Neural progenitor cell (in vitro differentiated cells): ENCODE results near the gene STMP1. TPM values are rescaled to one million over a fixed set of nuclear protein-coding genes. Genes with fewer than 3 reads are reported as not detected.
A peak's percentile ranks its signal among the peaks of the same experiment; 100 is the strongest.

Experiments
- DNase-seq: peaks from one replicate; pipeline ENCODE4 v3.0.0-alpha.2; 2016; ENCODE audit warnings: low spot score
- H2AFZ ChIP-seq: fragments of 200-600 bp; sonication (generic); replicated peaks from 2 replicates; pipeline ENCODE4 v1.6.1; 2016; ENCODE audit warnings: antibody characterized with exemption
- H3F3A ChIP-seq: fragments of 200-600 bp; sonication (generic); 2 replicates; pipeline ENCODE4 v1.6.1; 2016; ENCODE audit warnings: antibody characterized with exemption, low read depth
- H3K27ac ChIP-seq: fragments of 200-600 bp; sonication (generic); 2 replicates; pipeline ENCODE4 v1.5.1; 2016; ENCODE audit warnings: mild to moderate bottlenecking
- H3K27me3 ChIP-seq: fragments of 200-600 bp; sonication (generic); 2 replicates; pipeline ENCODE4 v1.6.1; 2016; ENCODE audit warnings: mild to moderate bottlenecking, moderate library complexity
- H3K36me3 ChIP-seq: fragments of 200-600 bp; sonication (generic); 2 replicates; pipeline ENCODE4 v1.5.1; 2016
- H3K4me1 ChIP-seq: fragments of 200-600 bp; sonication (generic); 2 replicates; pipeline ENCODE4 v1.6.1; 2016; ENCODE audit warnings: mixed run types
- H3K4me2 ChIP-seq: fragments of 200-600 bp; sonication (generic); 2 replicates; pipeline ENCODE4 v1.6.1; 2016
- H3K4me3 ChIP-seq: fragments of 200-600 bp; sonication (generic); 2 replicates; pipeline ENCODE4 v1.5.1; 2016
- H3K79me2 ChIP-seq: fragments of 200-600 bp; sonication (generic); 2 replicates; pipeline ENCODE4 v1.6.1; 2016; ENCODE audit warnings: low read depth
- H3K9ac ChIP-seq: fragments of 200-600 bp; sonication (generic); 2 replicates; pipeline ENCODE4 v1.6.1; 2016
- H3K9me3 ChIP-seq: fragments of 200-600 bp; sonication (generic); 2 replicates; pipeline ENCODE4 v1.5.1; 2016; ENCODE audit warnings: low read depth
- H4K20me1 ChIP-seq: fragments of 200-600 bp; sonication (generic); 2 replicates; pipeline ENCODE4 v1.6.1; 2016; ENCODE audit warnings: low read depth
- H3K27ac Mint-ChIP-seq: 3 replicates; pipeline ENCODE4 v1.8.0; 2021; ENCODE audit warnings: mixed read lengths
- H3K27me3 Mint-ChIP-seq: 2 replicates; pipeline ENCODE4 v1.8.0; 2022; ENCODE audit warnings: low read depth, mild to moderate bottlenecking, inconsistent platforms, moderate library complexity, mixed read lengths; ENCODE audit not compliant: insufficient read depth
- H3K36me3 Mint-ChIP-seq: 3 replicates; pipeline ENCODE4 v1.8.0; 2021; ENCODE audit warnings: mixed read lengths
- H3K4me1 Mint-ChIP-seq: 3 replicates; pipeline ENCODE4 v1.8.0; 2021; ENCODE audit warnings: mixed read lengths
- H3K4me3 Mint-ChIP-seq: 3 replicates; pipeline ENCODE4 v1.8.0; 2021; ENCODE audit warnings: mild to moderate bottlenecking, moderate library complexity, mixed read lengths
- H3K9me3 Mint-ChIP-seq: 3 replicates; pipeline ENCODE4 v1.8.0; 2020; ENCODE audit warnings: mixed read lengths
- CTCF ChIP-seq: fragments of 200-600 bp; sonication (generic); IDR thresholded peaks from 2 replicates; pipeline ENCODE4 v1.5.1; 2017; ENCODE audit warnings: antibody characterized with exemption, mild to moderate bottlenecking
- EZH2 ChIP-seq: fragments of 200-600 bp; sonication (generic); IDR thresholded peaks from 2 replicates; pipeline ENCODE4 v1.6.1; 2017; ENCODE audit warnings: antibody characterized with exemption, mild to moderate bottlenecking, moderate library complexity
- EZH2phosphoT487 ChIP-seq: fragments of 200-600 bp; sonication (generic); IDR thresholded peaks from 2 replicates; pipeline ENCODE4 v1.6.1; 2017; ENCODE audit warnings: antibody characterized with exemption
- total RNA-seq: library from RNA; depleted of rRNA; stranded (reverse); fragments of >200 nt; gene quantifications from 2 replicates; pipeline ENCODE4 v1.2.3, GENCODE V29; 2015; ENCODE audit warnings: low replicate concordance

STMP1 gene
- total RNA-seq, 1 donor from 2014 or later = 30.4 TPM

GRCh38 chr7:135664046-135664589 is 1.8 kb downstream of the STMP1 start:
- Histone ChIP-seq H3K4me1 (no peaks in the 10 kb centered on the region), H3K4me3 (no peak overlapping the region), H4K20me1 (peaks cover 37% of the 10 kb centered on the region), H3K36me3 (no peaks in the 10 kb centered on the region), H3K9me3 (no peaks in the 10 kb centered on the region), H3K9ac (no peak overlapping the region), H3K27me3 (peaks cover 5% of the 10 kb centered on the region), H3K79me2 (peaks cover 66% of the 10 kb centered on the region), H3K4me2 (no peak overlapping the region), H3K27ac (no peak overlapping the region), H3F3A (peaks cover 28% of the 10 kb centered on the region), H2AFZ (no peak overlapping the region)
- H3K9me3 Mint-ChIP-seq = peaks cover 6% of the 10 kb centered on the region
- H3K4me3 Mint-ChIP-seq = peak overlapping the region; percentile 99
- H3K4me1 Mint-ChIP-seq = peaks cover 24% of the 10 kb centered on the region
- no peaks in the 10 kb centered on the region for H3K27me3 Mint-ChIP-seq
- H3K27ac Mint-ChIP-seq = no peak overlapping the region
- no peak for TF ChIP-seq CTCF
- TF ChIP-seq EZH2phosphoT487 = no peak
- no peak for TF ChIP-seq EZH2
- peaks cover 15% of the 10 kb centered on the region for H3K36me3 Mint-ChIP-seq
- DNase-seq = no peak

GRCh38 chr7:135665042-135665441 is 2.7 kb downstream of the STMP1 start:
- H3K9me3 ChIP-seq = no peaks in the 10 kb centered on the region
- Mint-ChIP-seq H3K4me3 (no peak overlapping the region), H3K36me3 (peaks cover 15% of the 10 kb centered on the region), H3K27me3 (no peaks in the 10 kb centered on the region), H3K27ac (no peak overlapping the region), H3K4me1 (peaks cover 24% of the 10 kb centered on the region), H3K9me3 (peaks cover 6% of the 10 kb centered on the region)
- no peak overlapping the region for H2AFZ ChIP-seq
- no peak overlapping the region for H3K4me3 ChIP-seq
- no peaks in the 10 kb centered on the region for H3K36me3 ChIP-seq
- TF ChIP-seq EZH2phosphoT487 (no peak), CTCF (no peak), EZH2 (no peak)
- H3K27me3 ChIP-seq = peaks cover 5% of the 10 kb centered on the region
- peaks cover 43% of the 10 kb centered on the region for H4K20me1 ChIP-seq
- DNase-seq = no peak
- no peak overlapping the region for H3K27ac ChIP-seq
- H3K4me2 ChIP-seq = no peak overlapping the region
- H3K79me2 ChIP-seq = peaks cover 75% of the 10 kb centered on the region
- peaks cover 28% of the 10 kb centered on the region for H3F3A ChIP-seq
- H3K4me1 ChIP-seq = no peaks in the 10 kb centered on the region
- H3K9ac ChIP-seq = no peak overlapping the region

- no peak for TF ChIP-seq EZH2phosphoT487
- TF ChIP-seq EZH2 = no peak
- no peak for TF ChIP-seq CTCF
- H3K27me3 Mint-ChIP-seq = no peaks in the 10 kb centered on the region
- Histone ChIP-seq H3K4me1 (no peaks in the 10 kb centered on the region), H3K4me3 (no peak overlapping the region), H2AFZ (no peak overlapping the region), H3K9ac (no peak overlapping the region), H3K27ac (no peak overlapping the region), H4K20me1 (peaks cover 50% of the 10 kb centered on the region), H3K36me3 (no peaks in the 10 kb centered on the region), H3K4me2 (no peak overlapping the region), H3F3A (peaks cover 28% of the 10 kb centered on the region), H3K27me3 (peaks cover 5% of the 10 kb centered on the region), H3K79me2 (peaks cover 85% of the 10 kb centered on the region), H3K9me3 (no peaks in the 10 kb centered on the region)
- H3K36me3 Mint-ChIP-seq = peaks cover 13% of the 10 kb centered on the region
- H3K4me3 Mint-ChIP-seq = no peak overlapping the region
- peaks cover 24% of the 10 kb centered on the region for H3K4me1 Mint-ChIP-seq
- DNase-seq = no peak
- H3K27ac Mint-ChIP-seq = no peak overlapping the region
- H3K9me3 Mint-ChIP-seq = peaks cover 6% of the 10 kb centered on the region
Measured at GRCh38 chr7:135666156-135666555, 3.8 kb downstream of the STMP1 start.
